ENCODE data around the gene APCDD1L.

- TF ChIP-seq CTCF (IDR thresholded peaks at IDR 0.05) (no peak), POLR2A (IDR thresholded peaks at IDR 0.05) (no peak)
These were observed 22.2 kb downstream of the APCDD1L start for GRCh38 chr20:58492795-58493524.

Data from esophagus squamous epithelium (tissue), 4 donors.